ENCODE data around the gene PTCH1. TPM values are rescaled to one million over a fixed set of nuclear protein-coding genes. Genes with fewer than 3 reads are reported as not detected.

PTCH1 gene
- total RNA-seq, 2 donors from 2014 or later, result 8.3 to 47.5 TPM

DNA sequence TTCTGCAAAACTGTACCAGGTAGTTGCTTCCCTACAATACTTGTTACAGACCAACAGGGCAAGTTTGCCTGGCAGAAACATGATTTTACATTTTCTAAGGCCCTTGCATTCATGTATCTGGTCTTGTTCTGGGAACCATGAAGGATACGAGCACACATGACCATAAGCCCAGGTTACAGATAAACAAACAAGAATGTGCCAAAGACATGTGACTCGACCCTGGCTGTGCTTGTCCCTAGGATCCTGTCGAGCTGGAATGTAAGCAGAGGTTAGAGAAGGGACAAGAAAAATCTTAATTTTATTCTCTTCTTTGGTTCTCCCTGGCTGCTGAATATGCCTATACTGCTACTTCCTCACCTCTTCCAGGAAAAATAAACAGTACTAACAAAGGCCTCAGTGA is 32.5 kb downstream of the PTCH1 start:
- 14 to 19% methylated on average over 3 of the region's 3 CpGs for WGBS, 2 donors
- Histone ChIP-seq H3K27me3 (no peaks in the 10 kb centered on the region), H3K4me1 (peaks cover 46% of the 10 kb centered on the region), H3K9me3 (no peaks in the 10 kb centered on the region), H3K36me3 (replicated peaks in 1 of 2; ENCODE audit: insufficient read depth in 1 of 2, low read depth in 2 of 2) (no peaks in the 10 kb centered on the region), H3K27ac (peak overlapping the region in 3 of 4 donors; percentile 80 to 84 (median 82)), H3K4me3 (no peak overlapping the region)
- ATAC-seq, result no peak
- TF ChIP-seq, protein P1, sequence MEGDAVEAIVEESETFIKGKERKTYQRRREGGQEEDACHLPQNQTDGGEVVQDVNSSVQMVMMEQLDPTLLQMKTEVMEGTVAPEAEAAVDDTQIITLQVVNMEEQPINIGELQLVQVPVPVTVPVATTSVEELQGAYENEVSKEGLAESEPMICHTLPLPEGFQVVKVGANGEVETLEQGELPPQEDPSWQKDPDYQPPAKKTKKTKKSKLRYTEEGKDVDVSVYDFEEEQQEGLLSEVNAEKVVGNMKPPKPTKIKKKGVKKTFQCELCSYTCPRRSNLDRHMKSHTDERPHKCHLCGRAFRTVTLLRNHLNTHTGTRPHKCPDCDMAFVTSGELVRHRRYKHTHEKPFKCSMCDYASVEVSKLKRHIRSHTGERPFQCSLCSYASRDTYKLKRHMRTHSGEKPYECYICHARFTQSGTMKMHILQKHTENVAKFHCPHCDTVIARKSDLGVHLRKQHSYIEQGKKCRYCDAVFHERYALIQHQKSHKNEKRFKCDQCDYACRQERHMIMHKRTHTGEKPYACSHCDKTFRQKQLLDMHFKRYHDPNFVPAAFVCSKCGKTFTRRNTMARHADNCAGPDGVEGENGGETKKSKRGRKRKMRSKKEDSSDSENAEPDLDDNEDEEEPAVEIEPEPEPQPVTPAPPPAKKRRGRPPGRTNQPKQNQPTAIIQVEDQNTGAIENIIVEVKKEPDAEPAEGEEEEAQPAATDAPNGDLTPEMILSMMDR (IDR thresholded peaks at IDR 0.05), result no peak
- no peak for TF ChIP-seq POLR2A (IDR thresholded peaks at IDR 0.05)
- intact Hi-C loops (cut with DNase I), result no loop called here
- DNase-seq, result peak in 2 of 4 donors; percentile 31 to 35

DNA sequence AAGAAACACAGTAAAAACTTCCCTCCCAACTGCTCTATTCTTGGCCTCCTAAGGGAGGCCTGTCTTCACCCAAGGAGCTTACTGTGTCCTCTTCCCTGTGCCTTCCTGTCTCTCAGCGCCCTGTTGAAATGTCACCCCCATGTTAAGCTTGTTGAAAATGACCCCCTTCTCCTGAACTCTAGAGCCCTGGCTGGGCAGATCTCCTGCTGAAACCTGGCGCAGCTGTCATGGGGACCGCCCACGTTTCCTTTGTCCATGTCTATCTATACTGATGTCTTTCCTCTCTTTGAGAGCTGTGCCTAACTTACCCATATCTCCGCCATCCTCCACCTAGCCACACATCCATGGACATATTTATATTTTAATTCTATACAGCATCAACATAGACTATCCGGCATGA is 33.3 kb downstream of the PTCH1 start:
- DNase-seq (no peak), ATAC-seq (no peak)
- Histone ChIP-seq H3K4me3 (no peak overlapping the region), H3K4me1 (peaks cover 46% of the 10 kb centered on the region), H3K27ac (peak overlapping the region in 1 of 4 donors; percentile 84), H3K27me3 (no peaks in the 10 kb centered on the region), H3K9me3 (no peaks in the 10 kb centered on the region), H3K36me3 (replicated peaks in 1 of 2; ENCODE audit: insufficient read depth in 1 of 2, low read depth in 2 of 2) (peaks cover 0 to 5% of the 10 kb centered on the region in 2 donors)
- TF ChIP-seq POLR2A (IDR thresholded peaks at IDR 0.05), result no peak
- TF ChIP-seq, protein P1 (IDR thresholded peaks at IDR 0.05), result no peak
- intact Hi-C loops (cut with DNase I), result no loop called here
- WGBS, 2 donors, result 93 to 94% methylated on average over 6 of the region's 6 CpGs

DNA sequence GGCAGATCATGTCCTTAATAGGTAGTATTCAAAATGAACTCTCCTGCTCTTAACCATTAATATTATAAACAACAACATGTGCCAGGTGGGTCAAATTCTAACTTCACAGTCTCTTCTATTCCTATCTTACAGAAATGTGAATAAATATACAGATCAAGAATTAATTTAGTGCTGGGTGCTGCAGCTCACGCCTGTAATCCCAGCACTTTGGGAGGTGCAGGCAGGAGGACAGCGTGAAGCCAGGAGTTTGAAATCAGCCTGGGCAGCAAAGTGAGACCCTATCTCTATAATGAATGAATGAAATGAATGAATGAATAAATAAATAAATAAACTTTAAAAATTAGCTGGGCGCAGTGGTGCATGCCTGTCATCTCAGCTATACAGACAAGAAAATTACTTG is 34.1 kb downstream of the PTCH1 start:
- 93 to 100% methylated on average over 3 of the region's 3 CpGs for WGBS, 2 donors
- H3K36me3 ChIP-seq (replicated peaks in 1 of 2; ENCODE audit: insufficient read depth in 1 of 2, low read depth in 2 of 2), result peaks cover 0 to 5% of the 10 kb centered on the region in 2 donors
- no peak overlapping the region for H3K4me3 ChIP-seq
- H3K9me3 ChIP-seq, result no peaks in the 10 kb centered on the region
- no peak overlapping the region for H3K27ac ChIP-seq
- H3K4me1 ChIP-seq, result peaks cover 43% of the 10 kb centered on the region
- DNase-seq, result no peak
- TF ChIP-seq, protein P1 (IDR thresholded peaks at IDR 0.05), result no peak
- no peak for TF ChIP-seq POLR2A (IDR thresholded peaks at IDR 0.05)
- H3K27me3 ChIP-seq, result no peaks in the 10 kb centered on the region
- no peak for ATAC-seq
- intact Hi-C loops (cut with DNase I), result no loop called here

DNA sequence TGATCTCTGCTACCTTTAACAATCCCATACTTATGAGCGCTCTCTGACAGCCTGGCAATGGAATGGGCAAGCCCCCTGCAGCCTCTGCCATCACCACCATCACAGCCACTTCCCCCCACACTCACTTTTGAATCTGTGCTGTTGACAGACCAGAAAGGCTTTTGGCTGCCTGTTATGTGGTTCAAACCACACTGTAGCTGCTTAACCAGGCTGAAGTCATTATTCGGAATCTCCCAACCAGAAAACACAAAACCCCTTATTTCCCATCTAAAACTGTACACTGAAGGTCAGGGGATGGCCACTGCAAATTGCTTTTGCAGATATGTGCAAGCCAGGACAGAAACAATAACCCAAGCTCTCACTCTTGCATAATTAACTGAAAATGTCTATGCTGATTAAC is 35.8 kb downstream of the PTCH1 start:
- peaks cover 0 to 14% of the 10 kb centered on the region in 2 donors for H3K36me3 ChIP-seq (replicated peaks in 1 of 2; ENCODE audit: insufficient read depth in 1 of 2, low read depth in 2 of 2)
- peaks cover 27% of the 10 kb centered on the region for H3K4me1 ChIP-seq
- WGBS, 2 donors, result 85 to 92% methylated on average over 2 of the region's 2 CpGs
- DNase-seq (no peak), ATAC-seq (no peak)
- no peaks in the 10 kb centered on the region for H3K27me3 ChIP-seq
- no peak overlapping the region for H3K4me3 ChIP-seq
- no peak overlapping the region for H3K27ac ChIP-seq
- intact Hi-C loops (cut with DNase I), result no loop called here
- TF ChIP-seq POLR2A (IDR thresholded peaks at IDR 0.05), result no peak
- TF ChIP-seq, protein P1 (IDR thresholded peaks at IDR 0.05), result no peak
- no peaks in the 10 kb centered on the region for H3K9me3 ChIP-seq

DNA sequence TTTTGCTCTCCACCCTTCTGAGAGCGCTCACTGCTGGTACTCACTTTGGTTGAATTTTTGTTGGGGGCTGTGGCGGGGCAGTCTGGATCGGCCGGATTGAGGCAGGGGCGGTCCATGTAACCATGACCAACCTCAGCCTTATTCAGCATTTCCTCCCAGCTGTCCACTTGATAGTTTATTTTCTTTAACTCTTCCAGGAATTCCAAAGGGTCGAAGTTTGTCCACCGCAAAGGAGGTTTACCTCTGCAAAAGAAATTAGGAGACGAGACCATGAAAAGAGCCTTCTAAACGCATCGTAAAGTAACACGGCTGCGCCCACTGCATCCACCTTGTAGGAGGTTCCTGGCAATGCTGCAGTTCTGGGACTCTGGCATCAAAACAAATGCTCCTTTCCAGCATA is 36.4 kb downstream of the PTCH1 start:
- Histone ChIP-seq H3K9me3 (no peaks in the 10 kb centered on the region), H3K36me3 (replicated peaks in 1 of 2; ENCODE audit: insufficient read depth in 1 of 2, low read depth in 2 of 2) (peaks cover 0 to 20% of the 10 kb centered on the region in 2 donors), H3K27ac (no peak overlapping the region), H3K4me1 (peaks cover 20% of the 10 kb centered on the region), H3K4me3 (no peak overlapping the region), H3K27me3 (no peaks in the 10 kb centered on the region)
- ATAC-seq (no peak), DNase-seq (no peak)
- TF ChIP-seq, protein P1 (IDR thresholded peaks at IDR 0.05), result no peak
- no peak for TF ChIP-seq POLR2A (IDR thresholded peaks at IDR 0.05)
- intact Hi-C loops (cut with DNase I), result no loop called here
- WGBS, 2 donors, result 87 to 96% methylated on average over 12 of the region's 12 CpGs
